ENCODE data around the gene RRAD.

Gene RRAD

DNA sequence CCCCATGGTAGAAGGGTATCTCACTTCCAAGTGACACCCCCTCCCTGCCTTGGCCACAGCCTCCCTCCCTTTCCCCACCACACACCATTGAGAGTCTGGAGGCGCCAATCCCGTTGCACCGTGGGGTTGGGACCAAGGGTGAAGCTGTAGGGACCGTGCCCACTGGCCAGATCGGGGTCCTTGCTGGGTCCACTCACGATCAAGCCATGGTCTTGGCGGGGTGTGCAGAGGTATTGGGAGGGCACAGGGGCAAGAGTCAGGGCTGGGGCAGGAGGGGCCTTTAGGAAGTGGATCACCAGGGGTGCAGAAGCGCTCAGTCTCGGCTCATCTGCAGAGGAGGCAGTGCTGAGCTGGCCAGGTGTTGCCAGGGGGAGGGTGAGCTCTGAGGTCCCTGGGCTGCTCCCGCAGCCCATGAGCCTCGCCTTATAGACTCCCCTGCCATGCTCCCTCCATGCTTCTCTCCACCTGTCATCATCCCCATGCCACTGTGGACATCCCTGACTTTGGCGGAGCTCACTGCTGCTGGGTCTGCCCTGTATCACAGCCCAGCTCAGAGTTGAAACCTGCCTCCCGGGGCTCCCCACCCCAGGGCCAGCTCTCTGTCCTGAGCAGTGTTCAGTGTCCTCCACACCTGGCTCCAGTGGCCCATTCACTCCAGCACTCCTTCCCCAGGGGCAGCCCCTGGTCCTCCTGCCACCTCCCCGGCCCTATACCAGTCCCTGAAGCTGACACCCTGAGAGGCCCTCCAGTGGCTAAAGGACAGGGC, 15.0 kb downstream of the RRAD start:
- no peak overlapping the region for H3K4me3 Mint-ChIP-seq
- no peak for DNase-seq (ENCODE audit: low spot score)
- no peaks in the 10 kb centered on the region for H3K9me3 Mint-ChIP-seq
- no peak overlapping the region for H3K27ac Mint-ChIP-seq
- peaks cover 6% of the 10 kb centered on the region for H3K4me1 Mint-ChIP-seq (ENCODE audit: low read depth)
- H3K36me3 Mint-ChIP-seq (ENCODE audit: low read depth), result no peaks in the 10 kb centered on the region
- H3K27me3 Mint-ChIP-seq (ENCODE audit: low read depth), result no peaks in the 10 kb centered on the region

DNA sequence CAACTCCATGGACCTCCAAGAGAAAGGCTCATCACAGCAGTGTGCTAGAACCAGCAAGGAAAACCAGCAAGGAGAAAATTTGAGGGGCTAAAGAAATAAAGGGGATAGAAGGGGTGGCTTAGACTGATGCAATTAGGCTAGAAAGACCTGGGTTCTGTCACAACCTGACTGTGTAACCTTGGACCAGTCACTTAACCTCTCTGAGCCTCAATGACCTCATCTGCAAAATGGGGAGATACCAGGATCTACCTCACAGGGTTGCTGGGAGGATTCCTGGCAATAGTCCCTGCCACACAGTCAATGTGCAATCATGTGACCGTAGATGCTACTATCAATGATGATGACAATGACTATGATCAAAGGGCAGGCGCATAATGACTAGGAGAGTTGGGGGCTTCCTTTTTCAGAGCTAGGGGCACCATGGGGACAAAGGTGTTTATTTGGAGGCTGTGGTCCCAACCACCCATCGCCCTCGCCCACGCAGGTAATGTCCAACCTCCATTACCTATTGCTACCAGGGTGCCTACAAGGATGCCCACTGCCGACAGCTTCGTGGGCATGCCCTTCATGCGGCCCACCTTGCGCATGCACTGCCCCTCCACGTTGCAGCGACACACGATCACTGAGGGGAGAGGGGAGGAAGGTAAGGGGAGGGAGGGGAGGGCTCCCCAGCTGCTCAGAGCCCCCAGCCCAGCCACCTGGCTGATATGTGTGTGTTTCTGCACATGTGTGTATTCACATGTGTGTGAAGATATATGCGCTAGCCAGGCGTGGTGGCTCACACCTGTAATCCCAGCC, 16.4 kb downstream of the RRAD start:
- H3K27me3 Mint-ChIP-seq (ENCODE audit: low read depth), result no peaks in the 10 kb centered on the region
- no peaks in the 10 kb centered on the region for H3K36me3 Mint-ChIP-seq (ENCODE audit: low read depth)
- H3K9me3 Mint-ChIP-seq, result no peaks in the 10 kb centered on the region
- DNase-seq (ENCODE audit: low spot score), result no peak
- H3K4me3 Mint-ChIP-seq, result no peak overlapping the region
- H3K4me1 Mint-ChIP-seq (ENCODE audit: low read depth), result peaks cover 6% of the 10 kb centered on the region
- H3K27ac Mint-ChIP-seq, result no peak overlapping the region

DNA sequence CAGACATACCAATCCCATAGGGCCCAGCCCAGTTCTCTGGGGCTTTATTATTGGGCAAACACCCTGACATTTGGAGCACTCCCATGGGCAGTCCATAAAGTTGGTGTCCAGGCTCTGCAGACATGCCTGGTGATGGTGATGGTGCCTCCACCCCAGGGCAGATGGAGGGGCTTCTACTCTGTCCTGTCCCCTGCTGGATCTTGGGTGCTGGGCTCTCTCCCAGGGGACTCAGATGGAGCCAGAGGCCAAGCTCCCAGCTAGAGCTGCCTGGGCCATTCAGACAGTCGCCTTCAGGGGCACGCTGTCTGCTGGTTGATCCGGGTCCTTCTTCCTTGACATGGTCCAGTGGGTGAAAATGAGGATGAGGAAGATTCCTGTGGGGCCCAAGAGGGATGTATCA, 17.2 kb downstream of the RRAD start:
- Mint-ChIP-seq H3K36me3 (ENCODE audit: low read depth) (no peaks in the 10 kb centered on the region), H3K27ac (no peak overlapping the region), H3K9me3 (no peaks in the 10 kb centered on the region), H3K27me3 (ENCODE audit: low read depth) (no peaks in the 10 kb centered on the region), H3K4me1 (ENCODE audit: low read depth) (peaks cover 6% of the 10 kb centered on the region), H3K4me3 (no peak overlapping the region)
- DNase-seq (ENCODE audit: low spot score), result no peak

DNA sequence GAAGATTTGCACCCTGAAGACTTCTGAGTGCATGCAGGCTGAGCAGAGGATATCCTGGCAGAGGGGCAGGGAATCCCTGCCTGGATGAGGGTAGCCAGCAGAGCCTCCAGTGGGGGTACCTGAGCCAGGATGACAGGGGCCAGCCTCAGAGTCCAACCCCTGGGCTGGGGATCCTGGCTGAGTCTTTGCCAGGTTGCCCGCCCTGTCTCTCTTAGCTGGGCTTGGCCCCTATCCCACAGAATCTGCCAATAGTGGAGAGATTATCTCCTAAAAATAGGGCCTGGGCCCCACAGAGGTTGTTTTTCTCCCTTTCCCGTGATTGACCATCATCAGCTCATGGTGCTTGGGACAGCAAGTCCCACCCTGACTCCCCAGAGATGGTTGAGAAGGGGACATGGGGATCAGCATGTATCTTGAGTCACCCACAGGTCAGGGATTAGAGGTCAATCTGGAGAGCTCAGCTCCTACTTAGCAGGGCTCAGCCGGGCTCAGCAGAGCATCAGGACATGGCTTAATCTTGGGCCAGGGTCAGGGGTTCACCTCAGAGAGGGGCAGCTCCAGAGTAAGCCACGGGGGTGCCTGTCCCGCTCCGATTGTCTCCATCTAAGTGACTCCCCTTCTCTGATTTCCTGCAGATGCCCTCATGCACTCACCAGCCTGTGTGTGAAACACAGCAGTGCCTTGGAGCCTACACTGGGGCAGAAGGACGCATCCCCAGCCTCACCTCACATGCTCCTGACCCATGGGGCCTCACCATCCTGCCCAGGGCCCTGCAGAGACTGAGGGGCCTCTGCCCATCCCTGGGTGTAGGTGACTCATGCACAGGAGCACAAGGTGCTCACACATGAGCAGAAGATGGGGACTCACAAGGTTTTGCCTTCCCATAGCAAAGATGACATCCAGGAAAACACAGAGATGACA, 18.2 kb downstream of the RRAD start:
- Mint-ChIP-seq H3K4me3 (no peak overlapping the region), H3K27me3 (ENCODE audit: low read depth) (no peaks in the 10 kb centered on the region), H3K27ac (peak overlapping the region; percentile 36), H3K9me3 (no peaks in the 10 kb centered on the region), H3K36me3 (ENCODE audit: low read depth) (no peaks in the 10 kb centered on the region), H3K4me1 (ENCODE audit: low read depth) (peaks cover 6% of the 10 kb centered on the region)
- no peak for DNase-seq (ENCODE audit: low spot score)

DNA sequence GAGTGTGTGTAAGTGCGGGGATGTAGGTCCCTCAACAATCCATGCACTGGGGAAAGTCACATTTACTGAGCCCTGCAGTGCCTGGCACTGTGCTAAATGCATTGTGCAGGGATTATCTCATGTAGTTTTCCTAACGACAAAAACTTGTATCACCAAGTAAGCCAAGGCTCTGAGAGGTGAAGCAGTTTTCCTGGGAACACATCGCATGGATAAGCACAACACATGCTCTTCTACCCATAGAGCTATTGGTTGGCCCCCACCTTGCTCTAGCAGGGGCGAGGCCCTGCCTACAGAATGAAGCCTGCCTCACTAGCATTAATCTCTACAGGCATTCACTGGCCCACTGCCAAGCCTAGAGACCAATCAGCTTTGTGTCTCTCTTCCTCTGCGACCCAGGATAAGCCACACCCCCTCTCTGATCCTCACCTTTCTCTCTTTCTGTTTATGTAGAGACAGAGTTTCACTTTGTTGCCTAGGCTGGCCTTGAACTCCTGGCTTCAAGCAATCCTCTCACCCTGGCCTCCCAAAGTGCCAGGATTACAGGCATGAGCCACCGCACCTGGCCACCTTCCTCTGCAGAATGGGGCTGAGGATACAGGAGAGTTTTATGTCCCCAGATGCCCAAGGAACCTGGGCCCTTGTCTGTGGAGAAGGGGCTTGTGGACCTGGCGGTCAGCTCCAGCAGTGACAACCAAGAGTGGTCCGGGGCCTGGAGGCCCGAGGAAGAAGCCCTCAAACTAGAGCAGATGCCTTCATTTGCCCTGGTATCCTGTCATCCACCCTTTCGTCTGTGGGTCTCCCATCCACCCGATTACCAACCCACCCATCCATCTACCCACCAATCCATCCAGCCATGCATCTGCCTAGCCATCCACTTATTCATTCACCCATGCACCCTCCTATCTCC, 19.4 kb downstream of the RRAD start:
- DNase-seq (ENCODE audit: low spot score), result no peak
- Mint-ChIP-seq H3K36me3 (ENCODE audit: low read depth) (no peaks in the 10 kb centered on the region), H3K27me3 (ENCODE audit: low read depth) (no peaks in the 10 kb centered on the region), H3K9me3 (no peaks in the 10 kb centered on the region), H3K4me1 (ENCODE audit: low read depth) (peaks cover 6% of the 10 kb centered on the region), H3K4me3 (no peak overlapping the region), H3K27ac (no peak overlapping the region)

DNA sequence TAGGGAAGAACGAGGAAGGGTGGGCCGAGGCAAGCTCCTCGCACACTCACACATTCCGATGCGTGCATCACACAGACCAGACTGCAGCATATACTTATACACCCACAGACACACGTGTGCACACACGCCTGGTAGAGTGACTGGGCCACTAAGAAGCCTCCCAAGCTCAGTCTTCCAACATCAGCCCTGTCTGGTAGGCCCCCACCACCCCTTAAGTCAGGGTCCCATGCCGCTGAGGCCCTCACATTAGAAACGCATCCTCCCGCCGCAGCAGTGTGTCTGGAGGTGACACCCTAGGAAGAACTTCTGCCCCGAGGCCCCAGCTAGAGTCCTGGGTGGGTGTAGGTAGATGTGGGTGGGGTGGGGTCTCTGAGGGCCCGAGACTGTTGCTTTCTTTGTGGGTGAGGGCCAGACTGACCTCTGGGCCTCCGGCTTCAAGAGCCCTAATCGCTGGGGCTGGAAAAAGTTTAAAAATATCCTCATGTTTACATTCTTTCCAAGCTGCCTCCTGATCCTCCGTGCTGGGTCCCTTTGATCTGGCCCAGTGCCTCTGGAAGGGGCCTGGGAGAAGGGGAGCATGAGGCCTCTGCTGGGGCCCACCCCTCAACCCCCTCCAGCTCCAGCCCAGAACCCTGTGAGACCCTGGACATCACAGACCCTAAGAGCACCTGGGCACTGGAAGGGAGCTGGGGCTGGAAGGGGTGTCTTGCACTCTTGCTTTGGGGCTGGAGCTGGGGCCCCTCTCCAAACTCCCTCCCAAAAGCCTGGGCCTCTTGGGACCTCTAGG, 20.3 kb downstream of the RRAD start:
- no peak overlapping the region for H3K27ac Mint-ChIP-seq
- H3K4me3 Mint-ChIP-seq, result no peak overlapping the region
- DNase-seq (ENCODE audit: low spot score), result no peak
- H3K27me3 Mint-ChIP-seq (ENCODE audit: low read depth), result no peaks in the 10 kb centered on the region
- peaks cover 6% of the 10 kb centered on the region for H3K4me1 Mint-ChIP-seq (ENCODE audit: low read depth)
- no peaks in the 10 kb centered on the region for H3K36me3 Mint-ChIP-seq (ENCODE audit: low read depth)
- H3K9me3 Mint-ChIP-seq, result no peaks in the 10 kb centered on the region

DNA sequence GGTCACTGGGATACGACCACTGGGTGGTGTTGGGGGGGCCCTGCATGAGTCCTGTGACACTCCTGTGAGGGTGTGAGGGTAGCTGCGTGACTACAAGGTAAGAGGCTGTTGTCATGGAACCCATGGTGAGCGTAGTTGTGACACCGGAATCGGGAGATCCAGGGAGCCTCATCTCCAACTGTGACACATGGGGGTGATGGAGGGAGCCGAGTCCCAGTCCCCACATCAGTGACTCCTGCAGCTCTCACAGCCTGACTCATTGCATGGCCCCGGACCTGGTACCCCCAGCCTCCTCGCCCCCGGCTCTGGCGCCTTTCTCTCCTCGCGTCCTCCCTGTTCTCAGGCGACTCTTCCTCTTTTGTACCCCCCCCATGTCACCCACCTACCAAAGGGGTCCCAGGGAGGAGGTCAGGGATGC, 20.9 kb downstream of the RRAD start:
- Mint-ChIP-seq H3K9me3 (no peaks in the 10 kb centered on the region), H3K4me1 (ENCODE audit: low read depth) (peaks cover 6% of the 10 kb centered on the region), H3K4me3 (no peak overlapping the region), H3K27me3 (ENCODE audit: low read depth) (no peaks in the 10 kb centered on the region), H3K36me3 (ENCODE audit: low read depth) (no peaks in the 10 kb centered on the region), H3K27ac (no peak overlapping the region)
- no peak for DNase-seq (ENCODE audit: low spot score)

DNA sequence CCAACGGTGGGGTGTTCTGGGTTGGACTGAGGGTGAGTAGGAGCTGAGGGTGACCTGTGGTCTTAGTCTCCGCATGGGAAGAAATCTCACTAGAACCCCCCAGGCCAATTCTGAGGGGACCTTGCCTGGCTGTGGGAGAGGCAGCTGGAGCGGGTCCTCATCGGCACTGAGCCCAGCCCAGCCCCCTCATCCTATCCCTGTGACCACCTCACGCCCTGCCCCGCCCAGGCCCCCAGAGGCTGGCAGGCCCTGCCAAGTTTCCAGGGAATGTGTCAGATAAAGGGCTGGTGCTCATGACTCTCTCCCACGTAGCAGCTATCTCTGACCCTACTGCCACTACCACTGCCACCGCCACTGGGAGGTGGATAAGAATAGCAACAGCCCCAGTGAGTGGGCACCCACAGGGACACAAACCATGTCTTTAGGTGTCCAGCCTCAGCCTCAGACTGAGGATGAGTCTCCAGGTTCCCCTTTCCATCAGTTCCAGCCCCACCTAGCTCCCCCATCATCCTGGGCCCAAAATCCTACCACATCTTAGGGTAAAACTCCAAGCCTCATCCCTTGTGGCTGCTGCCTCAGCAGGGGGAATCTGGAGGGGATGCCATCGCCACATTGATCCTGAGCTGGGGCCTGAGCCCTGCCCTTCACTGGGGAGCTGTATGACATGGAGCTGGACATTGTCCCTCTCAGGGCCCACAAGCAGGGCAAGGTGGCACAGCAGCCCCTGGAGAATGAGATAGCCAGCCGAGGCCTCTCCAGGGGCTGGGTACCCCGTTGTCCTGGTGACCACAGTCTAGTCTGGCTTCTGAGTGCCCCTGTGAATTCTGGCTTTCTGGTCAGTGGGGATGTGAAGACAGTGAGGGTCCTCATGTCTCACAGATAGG, 21.5 kb downstream of the RRAD start:
- Mint-ChIP-seq H3K36me3 (ENCODE audit: low read depth) (no peaks in the 10 kb centered on the region), H3K4me3 (no peak overlapping the region), H3K27me3 (ENCODE audit: low read depth) (no peaks in the 10 kb centered on the region), H3K9me3 (no peaks in the 10 kb centered on the region), H3K4me1 (ENCODE audit: low read depth) (peaks cover 6% of the 10 kb centered on the region), H3K27ac (no peak overlapping the region)
- no peak for DNase-seq (ENCODE audit: low spot score)

DNA sequence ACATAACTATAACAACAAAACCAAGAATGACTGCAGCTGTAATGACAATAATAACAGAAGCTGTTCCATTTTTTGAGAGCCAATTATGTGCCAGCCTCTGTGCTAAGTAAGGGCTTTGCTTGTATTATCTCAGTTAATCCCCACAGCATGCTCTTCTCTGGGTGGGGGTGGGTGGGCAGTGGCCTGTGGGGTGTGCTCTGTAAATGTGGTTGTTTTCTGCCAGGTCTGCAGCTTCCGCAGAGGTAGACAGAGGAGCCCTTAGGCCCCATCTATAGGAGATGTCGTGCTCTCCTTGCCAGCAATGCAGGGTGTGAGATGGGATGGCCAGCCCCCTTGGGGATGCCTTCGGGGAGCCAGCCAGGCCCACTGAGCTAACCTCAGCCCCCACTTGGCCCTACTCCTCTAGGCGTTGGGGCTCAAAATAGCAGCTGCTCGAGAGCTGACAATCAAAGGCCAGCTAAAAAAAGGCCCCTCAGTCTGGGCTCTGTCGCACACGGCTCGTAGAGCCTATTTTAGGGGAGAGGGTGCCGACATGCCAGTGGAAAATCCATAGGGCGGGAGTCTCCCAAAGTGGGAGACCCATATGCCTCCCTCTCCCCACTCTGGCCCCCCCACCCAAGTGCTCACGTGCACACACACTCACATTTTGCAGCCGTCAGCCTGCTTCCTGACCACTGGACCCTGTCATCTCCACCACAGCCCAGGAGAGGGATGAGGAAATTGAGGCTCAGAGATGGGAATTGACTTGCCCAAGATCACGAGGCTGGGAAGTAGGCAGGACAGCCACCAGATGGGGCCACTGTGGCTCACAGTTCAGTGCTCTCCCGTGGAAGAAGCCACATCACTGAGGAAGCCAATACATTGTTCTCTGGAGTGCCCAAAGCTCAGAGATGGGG, 22.4 kb downstream of the RRAD start:
- no peak overlapping the region for H3K4me3 Mint-ChIP-seq
- no peak for DNase-seq (ENCODE audit: low spot score)
- peaks cover 6% of the 10 kb centered on the region for H3K4me1 Mint-ChIP-seq (ENCODE audit: low read depth)
- no peaks in the 10 kb centered on the region for H3K9me3 Mint-ChIP-seq
- H3K27me3 Mint-ChIP-seq (ENCODE audit: low read depth), result no peaks in the 10 kb centered on the region
- no peak overlapping the region for H3K27ac Mint-ChIP-seq
- H3K36me3 Mint-ChIP-seq (ENCODE audit: low read depth), result no peaks in the 10 kb centered on the region

DNA sequence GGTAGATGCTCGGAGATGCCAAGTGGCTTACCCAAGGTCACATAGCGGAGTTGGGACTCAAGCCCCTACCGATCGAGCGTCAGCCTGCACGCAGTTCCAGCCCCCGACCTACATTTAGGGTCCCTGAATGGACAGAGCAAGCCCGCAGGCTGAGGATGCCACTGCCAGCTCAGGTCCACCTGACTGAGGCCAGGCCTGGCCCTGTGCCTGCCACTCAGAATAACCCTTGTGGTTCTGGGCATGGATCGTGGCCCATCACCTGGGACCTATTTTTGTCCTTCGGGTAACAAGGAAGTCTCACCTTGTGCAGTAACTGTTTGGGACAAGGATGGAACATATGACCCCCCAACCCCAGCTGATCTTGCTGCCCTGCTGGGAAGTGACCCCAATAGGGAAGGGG, 23.7 kb downstream of the RRAD start:
- no peak for DNase-seq (ENCODE audit: low spot score)
- Mint-ChIP-seq H3K27me3 (ENCODE audit: low read depth) (no peaks in the 10 kb centered on the region), H3K36me3 (ENCODE audit: low read depth) (no peaks in the 10 kb centered on the region), H3K4me3 (no peak overlapping the region), H3K4me1 (ENCODE audit: low read depth) (peaks cover 6% of the 10 kb centered on the region), H3K9me3 (no peaks in the 10 kb centered on the region), H3K27ac (no peak overlapping the region)

DNA sequence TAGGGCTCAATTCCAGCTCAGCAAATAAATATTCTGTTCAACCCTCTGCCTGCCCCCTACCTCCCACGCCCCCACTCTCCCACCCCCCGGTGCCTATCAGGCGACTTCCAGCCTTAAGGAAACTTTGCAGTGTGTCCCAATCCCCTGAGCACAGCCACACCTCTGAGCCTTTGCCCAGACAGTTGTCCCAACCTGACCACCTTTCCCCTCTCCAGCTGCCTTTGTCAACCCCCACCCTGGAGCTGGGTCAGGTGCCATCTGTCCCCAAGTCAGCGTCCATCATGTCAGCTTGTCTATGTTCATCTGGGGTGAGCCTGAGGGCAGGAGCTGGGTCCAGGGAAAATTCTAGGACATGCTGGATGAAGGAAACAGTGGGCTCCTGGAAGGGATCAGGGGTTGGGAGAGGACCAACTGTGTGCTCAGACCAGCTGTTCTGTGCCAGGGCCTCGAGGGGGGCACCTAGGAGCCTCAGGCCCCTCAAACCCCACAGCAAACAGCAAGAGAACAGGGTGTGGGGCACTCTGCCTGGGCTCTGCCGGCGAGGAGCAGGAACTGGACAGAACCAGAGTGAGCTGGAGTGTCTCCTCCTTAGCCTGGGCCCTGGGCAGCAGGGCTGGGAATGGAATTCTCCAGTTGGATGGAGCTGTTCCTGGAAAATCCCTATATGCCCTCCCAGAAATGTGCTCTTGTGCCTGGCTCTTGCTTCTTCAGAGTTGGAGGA, 24.5 kb downstream of the RRAD start:
- no peak for DNase-seq (ENCODE audit: low spot score)
- Mint-ChIP-seq H3K27me3 (ENCODE audit: low read depth) (no peaks in the 10 kb centered on the region), H3K4me1 (ENCODE audit: low read depth) (peaks cover 2% of the 10 kb centered on the region), H3K36me3 (ENCODE audit: low read depth) (no peaks in the 10 kb centered on the region), H3K9me3 (no peaks in the 10 kb centered on the region), H3K27ac (no peak overlapping the region), H3K4me3 (no peak overlapping the region)
